ENCODE results near the gene CTSD. TPM values are rescaled to one million over a fixed set of nuclear protein-coding genes. Genes with fewer than 3 reads are reported as not detected.

Gene CTSD
- total and polyA plus RNA-seq, 2 experiments from 2014 or later: 67.1 to 251 TPM

- TF ChIP-seq REST (IDR thresholded peaks at IDR 0.05; ENCODE audit: unreplicated experiment) (no peak), STAT1 (IDR thresholded peaks at IDR 0.05; ENCODE audit: unreplicated experiment) (no peak)
Measured at GRCh38 chr11:1773994-1774550, 10.3 kb upstream of the CTSD start (continued).

GRCh38 chr11:1773131-1773993 is 9.6 kb upstream of the CTSD start:
- Histone ChIP-seq H3K27ac (ENCODE audit: low read depth) (no peak overlapping the region), H3K4me3 (no peak overlapping the region), H3K79me2 (replicated peaks; ENCODE audit: insufficient read depth) (no peaks in the 10 kb centered on the region), H3K36me3 (ENCODE audit: insufficient read depth) (no peaks in the 10 kb centered on the region), H3K4me1 (ENCODE audit: insufficient read depth) (peaks cover 11% of the 10 kb centered on the region; the same call in 1 of the 2 replicates), H3K4me2 (no peak overlapping the region), H3K27me3 (ENCODE audit: insufficient read depth) (no peaks in the 10 kb centered on the region), H2AFZ (no peak overlapping the region; the same call in 1 of the 2 replicates), H4K20me1 (replicated peaks; ENCODE audit: insufficient read depth) (no peaks in the 10 kb centered on the region), H3K9me2 (ENCODE audit: insufficient read depth) (peaks cover 4% of the 10 kb centered on the region; the same call in 1 of the 2 replicates), H3F3A (replicated peaks; ENCODE audit: low read depth) (no peaks in the 10 kb centered on the region)
- Mint-ChIP-seq H3K36me3 (ENCODE audit: low read depth) (peaks cover 2% of the 10 kb centered on the region; the same call in 2 of the 3 replicates), H3K4me1 (peaks cover 20% of the 10 kb centered on the region), H3K9me3 (peaks cover 4% of the 10 kb centered on the region; the same call in 2 of the 3 replicates), H3K27me3 (ENCODE audit: insufficient read depth, low read depth, poor library complexity) (peaks cover 26% of the 10 kb centered on the region), H3K27ac (peak overlapping the region; percentile 83; the same call in 1 of the 2 replicates), H3K4me3 (no peak overlapping the region)
- ATAC-seq (peak; percentile 9; the same call in 1 of the 3 replicates), DNase-seq (ENCODE audit: low spot score) (no peak)
- TF ChIP-seq CTCF (conservative IDR thresholded peaks at IDR 0.05; ENCODE audit: low read depth in 2 of 2) (no peak), REST (IDR thresholded peaks at IDR 0.05; ENCODE audit: unreplicated experiment) (no peak), ZNF331 (CRISPR knock-in tag; IDR thresholded peaks at IDR 0.05; ENCODE audit: low read depth) (no peak), ETS1 (IDR thresholded peaks at IDR 0.05) (no peak), POLR2AphosphoS5 (IDR thresholded peaks at IDR 0.05; ENCODE audit: low read depth) (no peak), EZH2 (IDR thresholded peaks at IDR 0.05; ENCODE audit: low read depth, unreplicated experiment) (no peak), STAT1 (IDR thresholded peaks at IDR 0.05; ENCODE audit: unreplicated experiment) (no peak), JUNB (IDR thresholded peaks at IDR 0.05; ENCODE audit: unreplicated experiment) (no peak), NANOG (IDR thresholded peaks at IDR 0.05; ENCODE audit: borderline replicate concordance) (no peak), EZH2phosphoT487 (IDR thresholded peaks at IDR 0.05; ENCODE audit: unreplicated experiment) (no peak), CREB1 (CRISPR knock-in tag; IDR thresholded peaks at IDR 0.05; ENCODE audit: low read depth) (no peak)

Data from GM23338 (cell line).